ENCODE results near the gene CCDC112.

CCDC112 gene

GRCh38 chr5:115319007-115319406, 22.6 kb upstream of the CCDC112 start:
- in situ Hi-C loops (cut with MboI; ENCODE audit: low sequenced_read_pairs) = loop anchor here (25.0 kb wide), 1 partner anchor 268 kb away; no protein-coding TSS in a partner anchor

GRCh38 chr5:115317736-115318135, 21.3 kb upstream of the CCDC112 start:
- in situ Hi-C loops (cut with MboI; ENCODE audit: low sequenced_read_pairs) = loop anchor here (25.0 kb wide), 1 partner anchor 270 kb away; no protein-coding TSS in a partner anchor

GRCh38 chr5:115317320-115317719, 20.9 kb upstream of the CCDC112 start:
- in situ Hi-C loops (cut with MboI; ENCODE audit: low sequenced_read_pairs) = loop anchor here (25.0 kb wide), 1 partner anchor 270 kb away; no protein-coding TSS in a partner anchor

- in situ Hi-C loops (cut with MboI; ENCODE audit: low sequenced_read_pairs) = loop anchor here (25.0 kb wide), 1 partner anchor 274 kb away; no protein-coding TSS in a partner anchor
Measured at GRCh38 chr5:115313632-115314031, 17.2 kb upstream of the CCDC112 start.

- in situ Hi-C loops (cut with MboI; ENCODE audit: low sequenced_read_pairs) = loop anchor here (25.0 kb wide), 1 partner anchor 274 kb away; no protein-coding TSS in a partner anchor
Measured at GRCh38 chr5:115313052-115313451, 16.6 kb upstream of the CCDC112 start.

- in situ Hi-C loops (cut with MboI; ENCODE audit: low sequenced_read_pairs) = loop anchor here (25.0 kb wide), 1 partner anchor 277 kb away; no protein-coding TSS in a partner anchor
Measured at GRCh38 chr5:115309751-115310370, 13.4 kb upstream of the CCDC112 start.

- in situ Hi-C loops (cut with MboI; ENCODE audit: low sequenced_read_pairs) = loop anchor here (25.0 kb wide), 1 partner anchor 278 kb away; no protein-coding TSS in a partner anchor
Measured at GRCh38 chr5:115308815-115309214, 12.4 kb upstream of the CCDC112 start.

- in situ Hi-C loops (cut with MboI; ENCODE audit: low sequenced_read_pairs) = loop anchor here (25.0 kb wide), 1 partner anchor 281 kb away; no protein-coding TSS in a partner anchor
Measured at GRCh38 chr5:115306011-115306536, 9.6 kb upstream of the CCDC112 start.

GRCh38 chr5:115304496-115304895, 8.0 kb upstream of the CCDC112 start:
- in situ Hi-C loops (cut with MboI; ENCODE audit: low sequenced_read_pairs) = loop anchor here (25.0 kb wide), 1 partner anchor 283 kb away; no protein-coding TSS in a partner anchor

GRCh38 chr5:115298811-115299210, 2.4 kb upstream of the CCDC112 start:
- in situ Hi-C loops (cut with MboI; ENCODE audit: low sequenced_read_pairs) = no loop called here

- in situ Hi-C loops (cut with MboI; ENCODE audit: low sequenced_read_pairs) = no loop called here
Measured at GRCh38 chr5:115297031-115297430, 577 bp upstream of the CCDC112 start.

- in situ Hi-C loops (cut with MboI; ENCODE audit: low sequenced_read_pairs) = no loop called here
Measured at GRCh38 chr5:115295777-115296123, 704 bp downstream of the CCDC112 start.

GRCh38 chr5:115291397-115291796, 5.1 kb downstream of the CCDC112 start:
- in situ Hi-C loops (cut with MboI; ENCODE audit: low sequenced_read_pairs) = no loop called here

- in situ Hi-C loops (cut with MboI; ENCODE audit: low sequenced_read_pairs) = no loop called here
Measured at GRCh38 chr5:115289104-115289503, 7.3 kb downstream of the CCDC112 start.

- in situ Hi-C loops (cut with MboI; ENCODE audit: low sequenced_read_pairs) = no loop called here
Measured at GRCh38 chr5:115284021-115284420, 12.4 kb downstream of the CCDC112 start.

- in situ Hi-C loops (cut with MboI; ENCODE audit: low sequenced_read_pairs) = no loop called here
Measured at GRCh38 chr5:115282131-115282530, 14.3 kb downstream of the CCDC112 start.

- in situ Hi-C loops (cut with MboI; ENCODE audit: low sequenced_read_pairs) = no loop called here
Measured at GRCh38 chr5:115274584-115274983, 21.9 kb downstream of the CCDC112 start.

GRCh38 chr5:115272297-115272958, 24.0 kb downstream of the CCDC112 start:
- in situ Hi-C loops (cut with MboI; ENCODE audit: low sequenced_read_pairs) = no loop called here

GRCh38 chr5:115271295-115272050, 25.0 kb downstream of the CCDC112 start:
- in situ Hi-C loops (cut with MboI; ENCODE audit: low sequenced_read_pairs) = no loop called here

- in situ Hi-C loops (cut with MboI; ENCODE audit: low sequenced_read_pairs) = no loop called here
Measured at GRCh38 chr5:115267617-115268016, 28.8 kb downstream of the CCDC112 start.

- in situ Hi-C loops (cut with MboI; ENCODE audit: low sequenced_read_pairs) = no loop called here
Measured at GRCh38 chr5:115265220-115265619, 31.2 kb downstream of the CCDC112 start.
